ENCODE data around the gene SEPHS2. TPM values are rescaled to one million over a fixed set of nuclear protein-coding genes. Genes with fewer than 3 reads are reported as not detected.

Gene SEPHS2
- total RNA-seq, 1 experiment from 2014 or later: 53.5 TPM

DNA sequence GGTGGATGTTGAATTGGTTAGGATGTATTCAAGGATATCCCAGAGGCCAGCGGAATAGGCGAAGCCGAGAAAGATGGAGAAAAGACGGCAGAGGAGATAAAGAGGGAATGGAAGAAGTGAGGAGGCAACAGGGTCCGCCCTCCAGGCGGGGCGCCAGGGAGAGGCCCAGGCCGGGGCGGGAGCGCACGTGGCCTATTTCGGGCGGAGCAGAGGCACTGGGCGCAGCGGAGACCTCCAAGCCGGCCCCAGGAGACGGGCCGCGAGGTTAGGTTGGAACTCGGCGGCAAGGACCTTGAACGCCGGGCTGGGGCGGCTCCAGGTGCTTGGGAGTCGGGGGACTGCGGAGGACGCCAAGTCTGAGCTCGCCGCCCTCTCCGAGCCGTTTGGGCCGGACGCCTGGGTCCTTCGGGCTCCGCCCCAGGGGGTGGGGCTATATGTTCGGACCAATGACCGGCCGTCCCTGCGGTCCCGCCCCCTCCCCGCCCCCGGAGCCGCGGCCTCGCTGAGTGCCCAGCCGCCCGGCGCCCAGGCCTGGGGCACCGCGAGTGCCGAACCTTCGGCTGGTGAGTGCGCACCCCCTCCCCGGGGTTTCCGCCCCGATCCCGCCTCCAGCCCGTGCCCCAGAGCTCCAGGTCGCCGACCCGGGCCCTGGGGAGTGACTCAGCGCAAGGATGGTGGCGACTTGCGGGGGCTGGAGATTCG is 38.4 kb downstream of the SEPHS2 start, which contains the start of gene ZNF771 (continued):
- no peak for TF ChIP-seq ERG (CRISPR knock-in tag; IDR thresholded peaks at IDR 0.05)
- TF ChIP-seq TEAD4 (CRISPR knock-in tag; IDR thresholded peaks at IDR 0.05): no peak
- no peak for TF ChIP-seq EMX1 (CRISPR knock-in tag; IDR thresholded peaks at IDR 0.05)
- TF ChIP-seq PRDM15 (CRISPR knock-in tag; IDR thresholded peaks at IDR 0.05): no peak
- no peak for TF ChIP-seq ZNF423 (CRISPR knock-in tag; IDR thresholded peaks at IDR 0.05)
- TF ChIP-seq, protein P1, sequence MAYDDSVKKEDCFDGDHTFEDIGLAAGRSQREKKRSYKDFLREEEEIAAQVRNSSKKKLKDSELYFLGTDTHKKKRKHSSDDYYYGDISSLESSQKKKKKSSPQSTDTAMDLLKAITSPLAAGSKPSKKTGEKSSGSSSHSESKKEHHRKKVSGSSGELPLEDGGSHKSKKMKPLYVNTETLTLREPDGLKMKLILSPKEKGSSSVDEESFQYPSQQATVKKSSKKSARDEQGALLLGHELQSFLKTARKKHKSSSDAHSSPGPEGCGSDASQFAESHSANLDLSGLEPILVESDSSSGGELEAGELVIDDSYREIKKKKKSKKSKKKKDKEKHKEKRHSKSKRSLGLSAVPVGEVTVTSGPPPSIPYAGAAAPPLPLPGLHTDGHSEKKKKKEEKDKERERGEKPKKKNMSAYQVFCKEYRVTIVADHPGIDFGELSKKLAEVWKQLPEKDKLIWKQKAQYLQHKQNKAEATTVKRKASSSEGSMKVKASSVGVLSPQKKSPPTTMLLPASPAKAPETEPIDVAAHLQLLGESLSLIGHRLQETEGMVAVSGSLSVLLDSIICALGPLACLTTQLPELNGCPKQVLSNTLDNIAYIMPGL (CRISPR knock-in tag; IDR thresholded peaks at IDR 0.05): peak; percentile 89
- no peak for TF ChIP-seq NR3C1 (CRISPR knock-in tag; conservative IDR thresholded peaks at IDR 0.05; ENCODE audit: low read depth)
- no peak for TF ChIP-seq SOX15 (CRISPR knock-in tag; IDR thresholded peaks at IDR 0.05)
- TF ChIP-seq, protein P2, sequence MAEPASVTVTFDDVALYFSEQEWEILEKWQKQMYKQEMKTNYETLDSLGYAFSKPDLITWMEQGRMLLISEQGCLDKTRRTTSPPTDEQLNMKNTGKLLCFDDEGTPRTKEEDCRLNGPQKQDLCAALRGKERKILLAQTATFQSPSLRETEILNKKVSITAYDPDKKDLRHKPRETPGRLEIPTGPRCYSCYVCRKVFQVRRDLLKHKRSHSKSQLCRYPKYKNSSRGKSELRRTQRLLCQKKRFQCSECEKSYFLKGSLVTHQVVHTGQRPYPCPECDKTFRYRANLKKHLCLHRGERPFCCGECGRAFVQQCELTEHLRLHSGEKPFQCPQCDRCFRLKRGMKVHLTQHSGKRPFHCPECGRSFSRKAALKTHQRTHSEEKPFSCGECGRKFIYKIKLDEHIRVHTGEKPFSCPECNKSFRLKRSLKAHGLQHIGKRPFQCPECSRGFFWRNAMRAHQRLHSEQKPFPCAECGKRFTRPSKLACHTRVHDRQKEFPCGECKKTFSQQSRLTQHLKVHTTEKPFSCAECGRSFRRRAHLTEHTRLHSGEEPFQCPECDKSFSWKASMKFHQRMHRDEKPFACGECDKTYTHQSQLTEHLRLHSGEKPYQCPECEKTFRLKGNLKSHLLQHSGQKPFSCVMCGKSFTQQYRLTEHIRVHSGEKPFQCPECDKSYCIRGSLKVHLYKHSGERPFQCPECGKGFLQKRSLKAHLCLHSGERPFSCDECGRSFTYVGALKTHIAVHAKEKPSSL (CRISPR knock-in tag; conservative IDR thresholded peaks at IDR 0.05): no peak
- TF ChIP-seq OVOL2 (CRISPR knock-in tag; IDR thresholded peaks at IDR 0.05; ENCODE audit: borderline replicate concordance): no peak
- TF ChIP-seq, protein P3, sequence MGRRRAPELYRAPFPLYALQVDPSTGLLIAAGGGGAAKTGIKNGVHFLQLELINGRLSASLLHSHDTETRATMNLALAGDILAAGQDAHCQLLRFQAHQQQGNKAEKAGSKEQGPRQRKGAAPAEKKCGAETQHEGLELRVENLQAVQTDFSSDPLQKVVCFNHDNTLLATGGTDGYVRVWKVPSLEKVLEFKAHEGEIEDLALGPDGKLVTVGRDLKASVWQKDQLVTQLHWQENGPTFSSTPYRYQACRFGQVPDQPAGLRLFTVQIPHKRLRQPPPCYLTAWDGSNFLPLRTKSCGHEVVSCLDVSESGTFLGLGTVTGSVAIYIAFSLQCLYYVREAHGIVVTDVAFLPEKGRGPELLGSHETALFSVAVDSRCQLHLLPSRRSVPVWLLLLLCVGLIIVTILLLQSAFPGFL (CRISPR knock-in tag; IDR thresholded peaks at IDR 0.05; ENCODE audit: borderline replicate concordance): no peak
- TF ChIP-seq, protein P4, sequence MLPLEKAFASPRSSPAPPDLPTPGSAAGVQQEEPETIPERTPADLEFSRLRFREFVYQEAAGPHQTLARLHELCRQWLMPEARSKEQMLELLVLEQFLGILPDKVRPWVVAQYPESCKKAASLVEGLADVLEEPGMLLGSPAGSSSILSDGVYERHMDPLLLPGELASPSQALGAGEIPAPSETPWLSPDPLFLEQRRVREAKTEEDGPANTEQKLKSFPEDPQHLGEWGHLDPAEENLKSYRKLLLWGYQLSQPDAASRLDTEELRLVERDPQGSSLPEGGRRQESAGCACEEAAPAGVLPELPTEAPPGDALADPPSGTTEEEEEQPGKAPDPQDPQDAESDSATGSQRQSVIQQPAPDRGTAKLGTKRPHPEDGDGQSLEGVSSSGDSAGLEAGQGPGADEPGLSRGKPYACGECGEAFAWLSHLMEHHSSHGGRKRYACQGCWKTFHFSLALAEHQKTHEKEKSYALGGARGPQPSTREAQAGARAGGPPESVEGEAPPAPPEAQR (CRISPR knock-in tag; IDR thresholded peaks at IDR 0.05): no peak
- TF ChIP-seq ZBTB21 (CRISPR knock-in tag; IDR thresholded peaks at IDR 0.05; ENCODE audit: borderline replicate concordance): no peak
- peak; percentile 84; the same call in 1 of the 2 replicates for TF ChIP-seq ARID4B (CRISPR knock-in tag; IDR thresholded peaks at IDR 0.05; ENCODE audit: borderline replicate concordance)
- TF ChIP-seq TP53 (CRISPR knock-in tag; IDR thresholded peaks at IDR 0.05): peak; percentile 59; the same call in 1 of the 2 replicates
- no peak for TF ChIP-seq ZNF263 (CRISPR knock-in tag; IDR thresholded peaks at IDR 0.05; ENCODE audit: low read depth)
- no peak for TF ChIP-seq STAT6 (CRISPR knock-in tag; conservative IDR thresholded peaks at IDR 0.05; ENCODE audit: low read depth)
- TF ChIP-seq ATF3 (CRISPR knock-in tag; conservative IDR thresholded peaks at IDR 0.05): no peak
